Astrocyte of the spinal cord (primary cell): ENCODE results near the gene FTSJ3.

Experiments
- DNase-seq: peaks from one replicate; pipeline ENCODE4 v3.0.0; 2011; ENCODE audit warnings: low read depth, low spot score
- H3K4me3 ChIP-seq: 2 replicates; pipeline ENCODE4 v1.5.1; 2011; ENCODE audit warnings: low read depth, mild to moderate bottlenecking, low read length, moderate library complexity
- CTCF ChIP-seq: IDR thresholded peaks from 2 replicates; pipeline ENCODE4 v1.5.1; 2012; ENCODE audit warnings: low read depth, mild to moderate bottlenecking, low read length, inconsistent platforms
- in situ Hi-C: cut with HindIII; loops from 2 replicates; pipeline ENCODE4 v1.10.0; 2017; ENCODE audit warnings: low sequenced_read_pairs

The FTSJ3 gene

GRCh38 chr17:63831505-63831904 is 4.0 kb upstream of the FTSJ3 start:
- in situ Hi-C loops = no loop called here
- H3K4me3 ChIP-seq = no peak overlapping the region
- DNase-seq = no peak
- TF ChIP-seq CTCF = no peak

GRCh38 chr17:63830904-63831491 is 3.5 kb upstream of the FTSJ3 start:
- TF ChIP-seq CTCF = no peak
- DNase-seq = no peak
- no peak overlapping the region for H3K4me3 ChIP-seq
- in situ Hi-C loops = no loop called here

- no peak for DNase-seq
- no peak overlapping the region for H3K4me3 ChIP-seq
- TF ChIP-seq CTCF = no peak
- in situ Hi-C loops = no loop called here
Measured at GRCh38 chr17:63830278-63830677, 2.8 kb upstream of the FTSJ3 start.

- no peak for DNase-seq
- no peak for TF ChIP-seq CTCF
- H3K4me3 ChIP-seq = no peak overlapping the region
- in situ Hi-C loops = no loop called here
Measured at GRCh38 chr17:63828936-63829335, 1.5 kb upstream of the FTSJ3 start.

GRCh38 chr17:63827801-63828221 is 348 bp upstream of the FTSJ3 start:
- peak overlapping the region; percentile 96 for H3K4me3 ChIP-seq
- in situ Hi-C loops = no loop called here
- DNase-seq = no peak
- TF ChIP-seq CTCF = no peak

- in situ Hi-C loops = no loop called here
- H3K4me3 ChIP-seq = peak overlapping the region; percentile 96
- peak; percentile 49 for DNase-seq
- no peak for TF ChIP-seq CTCF
Measured at GRCh38 chr17:63826468-63827001, 928 bp downstream of the FTSJ3 start.
